Measurements from ENCODE around the gene MECP2. TPM values are rescaled to one million over a fixed set of nuclear protein-coding genes. Genes with fewer than 3 reads are reported as not detected.

MECP2 gene
- total RNA-seq, 2 donors from 2014 or later = 34.4 to 35.3 TPM

DNA sequence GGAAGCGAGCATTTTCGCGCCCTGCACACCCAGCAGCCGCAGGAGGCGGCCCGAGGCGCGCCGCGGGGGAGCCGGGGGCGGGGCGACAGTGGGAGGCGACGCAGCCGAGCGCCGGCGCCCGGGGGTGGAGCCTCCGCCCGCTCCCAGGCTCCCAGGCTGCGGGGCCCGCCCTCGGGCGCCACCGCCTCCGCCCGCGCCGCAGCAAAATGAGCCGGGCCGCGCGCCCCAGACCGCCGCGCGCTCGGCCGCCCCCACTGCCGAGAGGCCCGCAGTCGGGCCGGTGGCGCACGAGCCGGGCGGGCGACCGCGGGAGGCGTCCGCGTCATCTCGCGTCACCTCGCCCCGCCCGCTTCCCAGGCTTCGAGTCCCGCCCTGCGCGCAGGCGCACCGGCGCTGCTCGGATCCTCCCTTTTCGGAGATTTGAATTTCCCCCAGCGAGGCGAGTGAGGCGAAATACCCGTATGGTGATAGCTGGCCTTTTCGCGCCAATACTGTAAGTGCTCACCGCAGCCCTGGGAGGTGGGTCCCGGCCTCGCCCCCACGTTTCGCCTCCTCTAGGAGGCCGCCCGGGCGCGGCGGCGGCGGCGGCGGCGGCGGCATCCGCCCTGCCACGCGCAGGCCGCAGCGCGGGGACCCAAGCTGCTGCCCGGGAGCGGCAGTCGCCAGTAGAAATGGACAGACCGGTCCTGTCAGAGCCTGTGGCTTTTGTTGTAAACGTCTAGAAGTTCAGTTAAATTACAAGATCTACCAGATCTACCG, 125.0 kb downstream of the MECP2 start, which contains the start of gene TMEM187:
TSS of gene TMEM187 (plus strand) at position 387 of the 759 bp plus-strand sequence. CDS start 9,309 bp downstream, outside the sequence.
- Histone ChIP-seq H3K4me3 (ENCODE audit: low read length) (peak within 1 kb of the TSS; percentile 89), H3K9ac (ENCODE audit: extremely low read depth, low read length, poor library complexity, severe bottlenecking) (peak within 1 kb of the TSS; percentile 99), H3K27ac (ENCODE audit: low read depth, low read length) (peak within 1 kb of the TSS; percentile 99), H3K4me1 (ENCODE audit: control insufficient read depth, insufficient read depth, low read length) (peaks cover 9% of the 10 kb centered on the region), H3K9me3 (ENCODE audit: control insufficient read depth, low read length) (no peaks in the 10 kb centered on the region), H3K36me3 (ENCODE audit: control insufficient read depth, insufficient read depth, low read length) (peaks cover 13% of the 10 kb centered on the region), H3K27me3 (ENCODE audit: control insufficient read depth, insufficient read depth, low read length, poor library complexity, severe bottlenecking) (no peaks in the 10 kb centered on the region)
- WGBS, 2 experiments (ENCODE audit: insufficient coverage in 1 of 2, insufficient read length in 1 of 2) = 0% methylated on average over 3 to 83 of the region's 103 CpGs
- Mint-ChIP-seq H3K27me3 (ENCODE audit: insufficient read depth) (no peaks in the 10 kb centered on the region), H3K4me1 (peaks cover 30% of the 10 kb centered on the region), H3K36me3 (ENCODE audit: low read depth) (peaks cover 8% of the 10 kb centered on the region), H3K27ac (peak within 1 kb of the TSS; percentile 100), H3K4me3 (peak within 1 kb of the TSS; percentile 96), H3K9me3 (no peaks in the 10 kb centered on the region)
- DNase-seq = peak; percentile 93
- TF ChIP-seq, protein P1, sequence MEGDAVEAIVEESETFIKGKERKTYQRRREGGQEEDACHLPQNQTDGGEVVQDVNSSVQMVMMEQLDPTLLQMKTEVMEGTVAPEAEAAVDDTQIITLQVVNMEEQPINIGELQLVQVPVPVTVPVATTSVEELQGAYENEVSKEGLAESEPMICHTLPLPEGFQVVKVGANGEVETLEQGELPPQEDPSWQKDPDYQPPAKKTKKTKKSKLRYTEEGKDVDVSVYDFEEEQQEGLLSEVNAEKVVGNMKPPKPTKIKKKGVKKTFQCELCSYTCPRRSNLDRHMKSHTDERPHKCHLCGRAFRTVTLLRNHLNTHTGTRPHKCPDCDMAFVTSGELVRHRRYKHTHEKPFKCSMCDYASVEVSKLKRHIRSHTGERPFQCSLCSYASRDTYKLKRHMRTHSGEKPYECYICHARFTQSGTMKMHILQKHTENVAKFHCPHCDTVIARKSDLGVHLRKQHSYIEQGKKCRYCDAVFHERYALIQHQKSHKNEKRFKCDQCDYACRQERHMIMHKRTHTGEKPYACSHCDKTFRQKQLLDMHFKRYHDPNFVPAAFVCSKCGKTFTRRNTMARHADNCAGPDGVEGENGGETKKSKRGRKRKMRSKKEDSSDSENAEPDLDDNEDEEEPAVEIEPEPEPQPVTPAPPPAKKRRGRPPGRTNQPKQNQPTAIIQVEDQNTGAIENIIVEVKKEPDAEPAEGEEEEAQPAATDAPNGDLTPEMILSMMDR (conservative IDR thresholded peaks at IDR 0.05) = no peak

Small RNAs within 50 kb of the gene (microRNA-seq; reads per million reads assigned to microRNA genes)
- gene MIR3202-1 (ENCODE audit: borderline microRNAs expressed) (not detected), gene MIR3202-2 (ENCODE audit: borderline microRNAs expressed) (not detected), gene MIR718 (ENCODE audit: borderline microRNAs expressed) (not detected)

Other genes with a start within 250 kb of the MECP2 start
- gene L1CAM, start 211.5 kb downstream of the MECP2 start, total RNA-seq = 10 to 100 TPM in 1 of 2 donors, 1 to 10 TPM in 1; 7.5 to 29.0 TPM
- not detected for gene AVPR2, start 193.0 kb downstream of the MECP2 start, total RNA-seq
- 10 to 100 TPM; 56.0 to 65.0 TPM for gene ARHGAP4, start 171.5 kb downstream of the MECP2 start, total RNA-seq
- 10 to 100 TPM; 91.6 to 99.3 TPM for gene NAA10, start 162.7 kb downstream of the MECP2 start, total RNA-seq
- gene RENBP, start 153.1 kb downstream of the MECP2 start, total RNA-seq = 10 to 100 TPM; 12.0 to 17.5 TPM
- 100 to 1,000 TPM in 1 of 2 donors, 10 to 100 TPM in 1; 93.4 to 112 TPM for gene HCFC1, start 125.9 kb downstream of the MECP2 start, total RNA-seq
- gene TMEM187, start 125.0 kb downstream of the MECP2 start, total RNA-seq = 1 to 10 TPM; 4.8 to 8.1 TPM
- 10 to 100 TPM; 61.1 to 73.9 TPM for gene IRAK1, start 77.8 kb downstream of the MECP2 start, total RNA-seq
- gene OPN1LW, start 46.5 kb upstream of the MECP2 start, total RNA-seq = not detected
- gene OPN1MW, start 84.9 kb upstream of the MECP2 start, total RNA-seq = not detected
- gene OPN1MW2, start 122.0 kb upstream of the MECP2 start, total RNA-seq = not detected
- not detected for gene OPN1MW3, start 159.9 kb upstream of the MECP2 start, total RNA-seq
- not detected for gene TEX28, start 197.4 kb upstream of the MECP2 start, total RNA-seq
- gene TKTL1, start 198.1 kb upstream of the MECP2 start, total RNA-seq = not detected

Data from endodermal cell (in vitro differentiated cells).